OCI-LY7 (cell line): ENCODE results near the gene NYNRIN. TPM values are rescaled to one million over a fixed set of nuclear protein-coding genes. Genes with fewer than 3 reads are reported as not detected.

ENCODE experiments used
- BruUV-seq: library from RNA; stranded (reverse); fragments of 400-500 nt; replicated peaks from 2 replicates; lab custom pipeline; 2021; lab: Mats Ljungman, UMichigan
- CTCF ChIA-PET: fragments of 300-600 bp; sonication (Branson Sonifier 250); formaldehyde crosslinking; loops from one replicate; lab custom pipeline; 2022; ENCODE audit warnings: antibody characterized with exemption; ENCODE audit not compliant: unreplicated experiment; lab: Charles Lee
- POLR2A ChIA-PET: fragments of 300-600 bp; sonication (Branson Sonifier 250); formaldehyde crosslinking; loops from one replicate; lab custom pipeline; 2022; ENCODE audit warnings: antibody characterized with exemption; lab: Charles Lee
- DNase-seq: peaks from one replicate; pipeline ENCODE4 v3.0.0-alpha.2; 2015; ENCODE audit warnings: low spot score
- H2AFZ ChIP-seq: fragments of 200-600 bp; sonication (generic), shearing (Covaris generic); 2 replicates; pipeline ENCODE4 v1.6.1; 2014; ENCODE audit warnings: mild to moderate bottlenecking, antibody characterized with exemption, low read length, moderate library complexity
- H3K27ac ChIP-seq: fragments of 200-600 bp; sonication (generic); 2 replicates; pipeline ENCODE4 v1.5.1; 2014; ENCODE audit warnings: mixed run types, low read depth, mild to moderate bottlenecking, moderate library complexity, low read length, inconsistent platforms; ENCODE audit not compliant: poor library complexity, severe bottlenecking
- H3K36me3 ChIP-seq: fragments of 200-600 bp; sonication (generic); 2 replicates; pipeline ENCODE4 v1.6.1; 2014; ENCODE audit warnings: mild to moderate bottlenecking, antibody characterized with exemption, low read length, moderate library complexity, mixed read lengths; ENCODE audit not compliant: insufficient read depth
- H3K4me1 ChIP-seq: fragments of 200-600 bp; sonication (generic); 2 replicates; pipeline ENCODE4 v1.5.1; 2014; ENCODE audit warnings: mild to moderate bottlenecking, low read length; ENCODE audit not compliant: insufficient read depth, poor library complexity, severe bottlenecking
- H3K4me2 ChIP-seq: fragments of 200-600 bp; sonication (generic); 2 replicates; pipeline ENCODE4 v1.6.1; 2014; ENCODE audit warnings: mild to moderate bottlenecking, low read length
- H3K4me3 ChIP-seq: fragments of 200-600 bp; sonication (generic); 2 replicates; pipeline ENCODE4 v1.5.1; 2014; ENCODE audit warnings: mild to moderate bottlenecking, low read depth, low read length; ENCODE audit not compliant: poor library complexity, severe bottlenecking
- H3K79me2 ChIP-seq: fragments of 200-600 bp; sonication (generic); 2 replicates; pipeline ENCODE4 v1.6.1; 2016; ENCODE audit warnings: low read depth, mild to moderate bottlenecking, low read length, moderate library complexity, mixed read lengths; ENCODE audit not compliant: insufficient read depth
- H3K9me2 ChIP-seq: fragments of 200-600 bp; sonication (generic); 2 replicates; pipeline ENCODE4 v1.6.1; 2016; ENCODE audit warnings: mild to moderate bottlenecking, low read length, mixed read lengths; ENCODE audit not compliant: insufficient read depth
- H3K9me3 ChIP-seq: fragments of 200-600 bp; sonication (generic); 2 replicates; pipeline ENCODE4 v1.6.1; 2014; ENCODE audit warnings: mild to moderate bottlenecking, mixed run types, low read length, mixed read lengths
- H4K20me1 ChIP-seq: fragments of 200-600 bp; sonication (generic); 2 replicates; pipeline ENCODE4 v1.6.1; 2014; ENCODE audit warnings: mild to moderate bottlenecking, antibody characterized with exemption, low read length, moderate library complexity, mixed read lengths; ENCODE audit not compliant: insufficient read depth
- CTCF ChIP-seq: fragments of 200-600 bp; sonication (generic); conservative IDR thresholded peaks from 2 replicates; pipeline ENCODE4 v1.5.1; 2014; ENCODE audit warnings: mild to moderate bottlenecking, antibody characterized with exemption, low read length, moderate library complexity, mixed read lengths
- EZH2phosphoT487 ChIP-seq: fragments of 200-600 bp; sonication (generic); IDR thresholded peaks from 2 replicates; pipeline ENCODE4 v1.6.1; 2018; ENCODE audit warnings: low read depth, borderline replicate concordance, mild to moderate bottlenecking, mixed run types, antibody characterized with exemption, low read length, moderate library complexity, mixed read lengths
- intact Hi-C: fragments of 100-400 bp; cut with micrococcal nuclease; formaldehyde crosslinking; loops from one replicate; pipeline ENCODE4 v1.10.0; 2022; ENCODE audit not compliant: unreplicated experiment
- total RNA-seq, 2 experiments: library from RNA; depleted of rRNA in 1 of 2; stranded (reverse); fragments of >200 nt in 1 of 2; shearing (Covaris generic) in 1 of 2; gene quantifications; 2 replicates each; pipeline ENCODE4 v1.2.3, GENCODE V29; 2014 to 2022

Gene NYNRIN
- total RNA-seq, 2 experiments from 2014 or later, result 0.13 TPM; not detected in 1

- Histone ChIP-seq H4K20me1 (no peaks in the 10 kb centered on the region), H3K79me2 (no peaks in the 10 kb centered on the region), H3K4me2 (no peak overlapping the region), H3K36me3 (no peaks in the 10 kb centered on the region), H2AFZ (no peak overlapping the region), H3K4me1 (no peaks in the 10 kb centered on the region), H3K9me3 (no peaks in the 10 kb centered on the region), H3K9me2 (no peaks in the 10 kb centered on the region), H3K27ac (no peak overlapping the region), H3K4me3 (no peak overlapping the region)
- TF ChIP-seq EZH2phosphoT487 (no peak), CTCF (no peak)
- BruUV-seq, result no TSS peak
- POLR2A ChIA-PET, result interaction anchor here (1.3 kb wide), 1 partner anchor 13 kb away, joined by 6 read pairs; the partner anchor contains the start of gene KHNYN
- intact Hi-C loops, result no loop called here
- CTCF ChIA-PET, result no interaction called here
- DNase-seq, result no peak
These were observed 19.2 kb downstream of the NYNRIN start for GRCh38 chr14:24417832-24418491.

GRCh38 chr14:24418492-24418873 lies 19.7 kb downstream of the NYNRIN start:
- BruUV-seq, result no TSS peak
- intact Hi-C loops, result no loop called here
- CTCF ChIA-PET, result no interaction called here
- Histone ChIP-seq H3K27ac (no peak overlapping the region), H4K20me1 (no peaks in the 10 kb centered on the region), H3K4me1 (no peaks in the 10 kb centered on the region), H3K4me3 (no peak overlapping the region), H3K9me3 (no peaks in the 10 kb centered on the region), H3K4me2 (no peak overlapping the region), H3K9me2 (no peaks in the 10 kb centered on the region), H3K36me3 (no peaks in the 10 kb centered on the region), H2AFZ (no peak overlapping the region), H3K79me2 (no peaks in the 10 kb centered on the region)
- TF ChIP-seq EZH2phosphoT487 (no peak), CTCF (no peak)
- POLR2A ChIA-PET, result interaction anchor here (1.2 to 1.3 kb wide), 2 partner anchors 12 to 57 kb away, joined by 3 to 6 read pairs; partner anchors contain the start of gene KHNYN
- DNase-seq, result no peak

GRCh38 chr14:24422261-24422660 lies 23.5 kb downstream of the NYNRIN start:
- Histone ChIP-seq H2AFZ (no peak overlapping the region; the same call in 1 of the 2 replicates), H3K4me2 (no peak overlapping the region), H3K4me3 (no peak overlapping the region), H3K4me1 (peaks cover 5% of the 10 kb centered on the region), H3K79me2 (no peaks in the 10 kb centered on the region), H4K20me1 (no peaks in the 10 kb centered on the region), H3K27ac (no peak overlapping the region), H3K9me3 (no peaks in the 10 kb centered on the region), H3K9me2 (no peaks in the 10 kb centered on the region), H3K36me3 (no peaks in the 10 kb centered on the region)
- CTCF ChIA-PET, result no interaction called here
- no TSS peak for BruUV-seq
- TF ChIP-seq EZH2phosphoT487 (no peak), CTCF (no peak)
- intact Hi-C loops, result no loop called here
- no peak for DNase-seq
- POLR2A ChIA-PET, result interaction anchor here (0.6 to 1.1 kb wide), 2 partner anchors 9 to 32 kb away, joined by 3 read pairs; no protein-coding TSS in a partner anchor
